Stimulated activated CD8-positive, alpha-beta memory T cell treated with anti-CD3 and anti-CD28 coated beads, Interleukin-15, amount 100 ng/mL, for 24 hours (primary cell): ENCODE data around the gene PATJ.
"Not testable (repeated sequence)": the region's sequence is repeated elsewhere in the genome, so short reads cannot be mapped to it uniquely, and the experiment has no call there.

ENCODE experiments used
- DNase-seq: peaks from one replicate; pipeline ENCODE4 v3.0.0-alpha.2; 2020; ENCODE audit warnings: low read depth

The PATJ gene, protein sequence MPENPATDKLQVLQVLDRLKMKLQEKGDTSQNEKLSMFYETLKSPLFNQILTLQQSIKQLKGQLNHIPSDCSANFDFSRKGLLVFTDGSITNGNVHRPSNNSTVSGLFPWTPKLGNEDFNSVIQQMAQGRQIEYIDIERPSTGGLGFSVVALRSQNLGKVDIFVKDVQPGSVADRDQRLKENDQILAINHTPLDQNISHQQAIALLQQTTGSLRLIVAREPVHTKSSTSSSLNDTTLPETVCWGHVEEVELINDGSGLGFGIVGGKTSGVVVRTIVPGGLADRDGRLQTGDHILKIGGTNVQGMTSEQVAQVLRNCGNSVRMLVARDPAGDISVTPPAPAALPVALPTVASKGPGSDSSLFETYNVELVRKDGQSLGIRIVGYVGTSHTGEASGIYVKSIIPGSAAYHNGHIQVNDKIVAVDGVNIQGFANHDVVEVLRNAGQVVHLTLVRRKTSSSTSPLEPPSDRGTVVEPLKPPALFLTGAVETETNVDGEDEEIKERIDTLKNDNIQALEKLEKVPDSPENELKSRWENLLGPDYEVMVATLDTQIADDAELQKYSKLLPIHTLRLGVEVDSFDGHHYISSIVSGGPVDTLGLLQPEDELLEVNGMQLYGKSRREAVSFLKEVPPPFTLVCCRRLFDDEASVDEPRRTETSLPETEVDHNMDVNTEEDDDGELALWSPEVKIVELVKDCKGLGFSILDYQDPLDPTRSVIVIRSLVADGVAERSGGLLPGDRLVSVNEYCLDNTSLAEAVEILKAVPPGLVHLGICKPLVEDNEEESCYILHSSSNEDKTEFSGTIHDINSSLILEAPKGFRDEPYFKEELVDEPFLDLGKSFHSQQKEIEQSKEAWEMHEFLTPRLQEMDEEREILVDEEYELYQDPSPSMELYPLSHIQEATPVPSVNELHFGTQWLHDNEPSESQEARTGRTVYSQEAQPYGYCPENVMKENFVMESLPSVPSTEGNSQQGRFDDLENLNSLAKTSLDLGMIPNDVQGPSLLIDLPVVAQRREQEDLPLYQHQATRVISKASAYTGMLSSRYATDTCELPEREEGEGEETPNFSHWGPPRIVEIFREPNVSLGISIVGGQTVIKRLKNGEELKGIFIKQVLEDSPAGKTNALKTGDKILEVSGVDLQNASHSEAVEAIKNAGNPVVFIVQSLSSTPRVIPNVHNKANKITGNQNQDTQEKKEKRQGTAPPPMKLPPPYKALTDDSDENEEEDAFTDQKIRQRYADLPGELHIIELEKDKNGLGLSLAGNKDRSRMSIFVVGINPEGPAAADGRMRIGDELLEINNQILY (N-terminal part only)

GRCh38 chr1:61741711-61742619 lies at the start of gene PATJ:
PATJ (plus strand) TSS chr1:61742480; CDS start chr1:61762893, 20,413 bp downstream.
- DNase-seq = no peak

DNA sequence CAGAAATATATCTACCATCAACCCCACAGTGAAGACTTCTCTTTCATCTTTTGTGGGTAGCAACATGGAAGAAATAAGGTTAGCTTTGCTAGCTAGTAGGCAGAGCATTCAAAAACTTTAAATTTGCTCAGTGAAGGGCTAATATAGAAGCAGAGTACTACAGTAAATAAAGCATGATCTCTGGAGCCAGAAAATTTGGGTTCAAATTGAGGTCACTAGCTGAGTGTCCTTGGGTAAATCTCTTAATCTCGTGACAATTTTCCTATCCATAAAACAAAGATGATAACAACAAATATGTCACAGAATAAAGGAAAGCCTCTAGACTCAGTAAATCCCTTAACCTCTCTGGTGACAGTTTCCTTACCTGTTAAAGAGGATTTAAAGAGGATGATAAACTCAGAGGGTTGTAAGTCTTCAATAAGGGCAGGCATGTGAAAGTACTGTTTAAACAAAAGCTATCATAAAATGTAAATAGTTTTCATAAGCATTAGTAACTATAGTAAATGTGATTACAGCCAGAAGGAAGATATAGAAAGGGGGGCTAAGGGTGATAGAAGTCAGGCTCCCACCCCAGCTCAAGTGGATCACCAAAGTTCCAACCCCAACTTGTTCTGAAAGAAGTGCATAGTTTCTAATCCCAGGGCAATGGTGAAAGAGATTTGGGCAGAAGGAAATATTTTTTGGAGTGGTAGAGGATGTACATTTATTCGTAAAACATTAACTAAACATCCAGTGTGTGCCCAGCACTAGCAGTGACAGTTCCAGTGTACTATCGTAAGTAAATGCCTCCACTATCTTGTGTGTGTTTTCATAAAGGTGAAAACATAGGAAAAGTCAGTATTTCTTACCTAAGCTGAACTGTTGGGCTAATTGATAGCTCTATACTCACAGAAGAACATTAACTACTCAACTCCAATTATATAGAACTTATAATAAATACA lies 42.1 kb upstream of the PATJ start:
- no peak for DNase-seq

- no peak for DNase-seq
These were observed 33.0 kb upstream of the PATJ start for GRCh38 chr1:61708953-61709907.

- DNase-seq = no peak
These were observed 32.4 kb upstream of the PATJ start for GRCh38 chr1:61709908-61710289.

DNA sequence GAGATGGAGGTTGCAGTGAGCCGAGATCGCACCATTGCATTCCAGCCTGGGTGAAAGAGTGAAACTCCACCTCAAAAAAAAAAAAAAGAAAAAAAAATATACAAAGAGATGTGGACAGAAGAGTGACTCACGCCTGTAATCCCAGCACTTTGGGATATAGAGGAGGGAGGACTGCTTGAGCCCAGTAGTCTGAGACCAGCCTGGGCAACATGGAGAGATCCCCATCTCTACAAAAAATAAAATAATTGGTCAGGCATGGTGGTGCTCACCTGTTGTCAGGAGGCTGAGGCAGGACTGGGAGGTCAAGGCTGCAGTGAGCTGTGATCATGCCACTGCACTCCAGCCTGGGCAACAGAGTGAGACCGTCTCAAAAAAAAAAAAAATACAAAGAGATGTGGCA lies 31.0 kb upstream of the PATJ start:
- DNase-seq = not testable (repeated sequence)

DNA sequence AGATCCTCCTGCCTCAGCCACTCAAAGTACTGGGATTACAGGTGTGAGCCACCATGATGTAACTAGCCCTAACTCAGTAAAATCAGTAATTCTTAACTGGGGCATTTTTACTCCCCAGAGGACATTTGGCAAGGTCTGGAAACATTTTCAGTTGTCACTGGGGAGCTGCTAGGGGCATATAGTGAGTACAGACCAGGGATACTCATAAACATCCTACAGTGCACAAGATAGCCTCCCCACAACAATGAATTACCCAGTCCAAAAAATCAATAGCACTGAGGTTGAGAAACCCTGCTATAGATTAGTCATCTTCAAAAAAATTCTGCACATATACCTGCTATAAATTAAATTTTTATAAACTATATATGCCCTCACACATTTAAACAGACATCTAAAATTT lies 30.3 kb upstream of the PATJ start:
- DNase-seq = no peak

- not testable (repeated sequence) for DNase-seq
These were observed 23.1 kb upstream of the PATJ start for GRCh38 chr1:61718996-61719663.

DNA sequence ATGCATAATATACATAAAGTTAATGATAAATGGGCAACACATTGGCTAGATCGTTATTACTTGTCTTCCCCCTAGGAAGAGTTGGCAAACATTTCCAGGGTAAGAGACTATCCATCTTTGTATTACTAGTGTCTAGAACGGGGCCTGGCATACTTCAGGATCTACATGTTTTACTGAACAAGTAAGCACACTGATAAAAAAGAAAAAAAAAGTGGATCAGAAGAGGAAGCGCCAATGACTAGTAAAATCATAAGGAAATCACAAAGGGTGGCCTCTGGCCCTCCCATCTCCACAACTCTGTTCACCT lies 17.8 kb upstream of the PATJ start:
- DNase-seq = no peak

- peak; percentile 67 for DNase-seq
These were observed 17.2 kb upstream of the PATJ start, which contains the start of gene TM2D1 for GRCh38 chr1:61724813-61725694. TM2D1 (minus strand) TSS chr1:61725141; CDS start chr1:61725120, 21 bp downstream.

DNA sequence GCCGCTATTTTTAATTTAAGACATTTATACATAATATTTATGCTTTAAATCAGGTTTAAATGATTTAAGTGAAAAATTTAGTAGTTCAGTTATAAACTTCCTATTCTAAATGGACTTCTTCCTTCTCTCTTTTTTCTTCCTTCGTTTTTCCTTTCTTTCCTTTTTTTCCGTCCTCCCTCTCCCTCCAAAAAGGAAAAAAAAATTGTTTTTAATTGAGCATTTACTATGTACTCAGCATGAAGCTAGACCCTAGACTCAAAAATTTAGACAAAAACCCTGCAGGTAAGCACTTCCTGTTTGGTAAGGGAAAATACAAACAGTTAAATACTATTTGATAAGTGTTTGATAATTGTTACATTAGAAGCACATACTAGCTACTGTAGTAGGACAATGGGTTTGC lies 14.7 kb upstream of the PATJ start:
- DNase-seq = no peak

- not testable (repeated sequence) for DNase-seq
These were observed 11.6 kb upstream of the PATJ start for GRCh38 chr1:61730679-61731078.

DNA sequence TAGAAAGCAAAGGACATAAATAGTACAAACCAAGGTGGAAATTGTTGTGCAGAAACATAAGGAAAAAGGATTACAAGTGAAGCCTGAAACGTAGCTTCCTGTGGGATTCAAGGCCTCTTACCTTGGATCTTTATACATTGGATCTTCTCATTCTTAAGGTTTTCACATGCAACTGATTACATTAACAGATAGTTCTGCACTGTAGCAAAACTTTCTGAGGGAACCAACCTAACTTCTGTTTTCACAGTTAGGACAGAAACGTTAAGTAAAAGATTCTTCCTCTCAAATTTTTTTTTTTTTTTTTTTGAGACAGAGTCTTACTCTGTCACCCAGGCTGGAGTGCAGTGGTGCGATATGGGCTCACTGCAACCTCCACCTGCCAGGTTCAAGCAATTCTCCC lies 9.6 kb upstream of the PATJ start:
- no peak for DNase-seq

DNA sequence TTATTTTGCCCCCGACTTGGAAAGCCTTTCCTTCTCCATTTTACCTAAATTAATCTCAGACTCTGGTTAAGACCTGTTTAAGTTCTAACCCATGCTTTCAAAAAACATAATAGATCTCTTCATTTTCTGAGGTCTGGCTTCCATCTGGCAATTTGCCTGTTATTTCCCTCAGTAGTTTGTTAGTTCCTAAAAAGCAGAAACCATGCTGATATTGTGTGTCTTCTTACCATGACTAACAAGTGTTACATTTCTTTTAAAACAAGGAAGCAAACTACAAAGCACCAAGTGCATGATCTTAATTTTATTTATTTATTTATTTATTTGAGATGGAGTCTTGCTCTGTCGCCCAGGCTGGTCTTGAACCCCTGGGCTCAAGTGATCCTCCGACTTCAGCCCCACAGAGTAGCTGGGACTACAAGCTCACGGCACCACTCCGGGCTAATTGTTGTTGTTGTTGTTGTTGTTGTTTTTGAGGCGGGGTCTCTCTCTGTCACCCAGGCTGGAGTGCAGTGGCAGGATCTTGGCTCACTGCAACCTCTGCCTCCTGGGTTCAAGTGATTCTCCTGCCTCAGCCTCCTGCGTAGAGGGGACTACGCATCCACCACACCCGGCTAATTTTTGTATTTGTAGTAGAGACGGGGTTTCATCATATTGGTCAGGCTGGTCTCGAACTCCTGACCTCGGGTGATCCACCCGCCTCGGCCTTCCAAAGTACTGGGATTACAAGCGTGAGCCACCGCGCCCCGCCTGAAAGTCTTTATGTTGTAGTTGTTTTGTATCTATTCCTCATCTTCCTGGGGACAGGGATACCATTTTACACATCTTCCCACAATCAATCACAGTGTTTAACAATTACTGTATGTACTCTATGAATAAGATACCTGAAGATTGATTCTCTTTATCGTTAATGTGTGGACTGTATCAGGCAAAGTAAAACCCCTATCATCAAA lies 1.3 kb upstream of the PATJ start:
- no peak for DNase-seq

DNA sequence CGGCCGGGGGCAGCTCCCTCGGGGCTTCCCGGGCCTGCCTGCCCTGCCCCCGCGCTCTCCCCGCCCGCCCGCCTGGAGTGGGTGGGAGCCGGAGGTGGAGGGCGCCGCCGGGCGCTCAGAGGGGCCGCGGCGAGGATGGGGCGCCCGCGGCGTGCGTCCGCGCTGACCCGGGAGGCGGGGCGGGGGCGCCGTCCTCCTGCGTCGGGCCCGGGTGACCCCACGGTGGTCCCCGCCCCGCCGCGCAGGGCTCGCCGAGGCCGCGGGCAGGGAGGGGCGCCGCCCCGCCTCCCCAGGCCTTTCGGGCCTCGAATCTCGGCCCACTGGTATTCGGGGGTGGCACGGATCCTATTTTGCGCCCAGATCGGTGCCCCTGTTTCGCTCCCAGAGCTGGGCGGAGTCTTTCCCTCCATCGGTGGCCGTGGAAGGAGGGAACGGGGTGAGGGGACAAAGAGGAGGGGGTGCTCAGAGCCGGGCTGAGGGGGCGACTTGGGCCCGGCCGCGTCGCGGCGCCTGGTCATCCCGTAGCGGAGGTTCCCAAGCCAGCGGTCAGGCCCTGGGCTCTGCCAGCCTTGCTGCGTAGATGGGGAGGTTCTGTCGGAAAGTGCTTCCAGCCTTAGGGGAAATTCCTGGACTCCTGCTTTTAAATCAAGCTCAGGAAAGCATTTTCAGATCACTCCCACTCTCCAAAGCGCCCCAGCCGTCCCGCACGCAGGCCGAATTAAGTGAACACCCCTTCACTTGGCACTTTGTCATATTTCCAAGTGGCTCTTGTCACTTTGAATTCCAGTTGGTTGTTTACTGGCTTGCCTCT lies 545 bp downstream of the PATJ start:
- DNase-seq = no peak

- no peak for DNase-seq
These were observed 1.1 kb downstream of the PATJ start for GRCh38 chr1:61743431-61743705.
